ENCODE results near the gene ELMO3.
A peak's percentile ranks its signal among the peaks of the same experiment; 100 is the strongest.

Gene ELMO3

GRCh38 chr16:67199011-67199807 lies at the start of gene ELMO3:
Gene ELMO3 (plus strand): TSS chr16:67199131. CDS start chr16:67199327, 196 bp downstream.
- TF ChIP-seq CTCF (IDR thresholded peaks at IDR 0.05; ENCODE audit: low read depth, low read length) = peak; percentile 34
- no peak for DNase-seq (ENCODE audit: extremely low read depth, low read depth)

GRCh38 chr16:67149276-67150046 lies 49.5 kb upstream of the ELMO3 start:
- no peak for DNase-seq (ENCODE audit: extremely low read depth, low read depth)

DNA sequence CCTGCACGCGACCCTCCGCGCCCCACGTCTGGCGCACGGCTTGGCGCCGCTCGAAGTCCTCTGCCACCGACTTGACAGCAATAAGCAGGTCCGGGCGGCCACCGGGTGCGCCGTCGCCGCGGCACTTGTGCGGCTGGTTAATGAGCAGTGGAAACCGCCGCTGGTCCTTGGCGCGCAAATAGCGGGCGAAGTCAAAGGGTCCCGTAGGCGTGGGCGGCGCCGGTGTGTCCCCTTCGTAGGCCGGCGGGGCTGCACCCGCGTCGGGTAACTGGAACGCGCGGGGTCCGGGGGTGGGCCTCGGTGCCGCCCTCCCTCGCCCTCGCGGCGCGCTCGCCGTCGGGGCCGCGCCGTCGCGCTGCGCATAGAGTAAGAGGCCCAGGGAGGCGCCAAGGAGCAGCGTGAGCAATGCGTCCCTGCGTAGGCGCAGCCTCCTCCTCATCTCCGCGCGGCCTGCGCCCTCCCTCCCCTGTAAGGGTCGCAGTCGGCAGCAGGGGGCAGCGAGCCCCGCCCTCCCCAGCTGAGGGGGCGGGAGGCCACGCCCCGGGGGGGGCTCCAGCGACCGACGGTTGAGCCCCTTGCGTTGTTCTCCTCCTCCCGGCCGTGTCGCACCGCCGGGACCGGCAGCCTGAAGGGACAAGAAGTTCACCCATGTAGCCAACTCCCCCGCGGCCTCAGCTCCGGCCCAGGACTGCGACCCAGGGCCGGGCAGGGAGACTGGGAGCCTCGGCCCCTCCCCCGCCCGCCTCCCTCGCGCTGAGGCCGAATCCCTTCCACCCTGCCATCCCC lies 48.7 kb upstream of the ELMO3 start:
- no peak for DNase-seq (ENCODE audit: extremely low read depth, low read depth)

More at GRCh38 chr16:67149276-67150046, 49.5 kb upstream of the ELMO3 start:
- TF ChIP-seq CTCF (IDR thresholded peaks at IDR 0.05; ENCODE audit: low read depth, low read length) = no peak

DNA sequence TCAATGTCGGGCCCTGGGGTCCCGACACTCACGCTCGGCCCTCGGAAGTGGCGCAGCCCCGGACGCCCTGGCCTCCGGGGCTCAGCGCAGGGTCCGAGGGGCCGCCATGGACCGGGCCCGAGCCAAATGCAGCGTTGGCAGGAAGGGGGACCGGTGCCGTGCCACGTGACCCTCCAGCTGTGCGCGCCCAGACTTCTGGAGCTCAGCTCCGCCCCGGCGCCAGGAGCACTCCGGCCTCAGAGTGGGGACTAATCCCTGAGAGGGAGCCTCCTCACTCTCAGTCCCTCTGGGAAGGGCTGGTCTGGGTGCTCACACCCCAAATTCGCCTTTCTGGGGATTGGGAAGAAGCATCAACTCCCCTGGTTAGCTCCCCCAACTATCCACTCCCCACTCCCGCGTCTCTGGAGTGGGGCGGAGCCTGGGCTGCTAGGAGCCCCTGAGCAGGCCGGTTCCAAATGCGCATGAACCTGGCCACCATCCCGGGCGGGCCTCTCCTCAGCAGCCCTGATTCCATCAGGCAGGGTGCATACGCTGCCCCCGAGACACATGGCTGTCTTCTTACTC lies 48.0 kb upstream of the ELMO3 start, which contains the start of gene B3GNT9:
Gene B3GNT9 (minus strand): TSS at position 166 of the 564 bp plus-strand sequence. CDS start 513 bp downstream, outside the sequence.
- no peak for TF ChIP-seq CTCF (IDR thresholded peaks at IDR 0.05; ENCODE audit: low read depth, low read length)
- no peak for DNase-seq (ENCODE audit: extremely low read depth, low read depth)

More for the DNA sequence above, 48.7 kb upstream of the ELMO3 start:
- no peak for TF ChIP-seq CTCF (IDR thresholded peaks at IDR 0.05; ENCODE audit: low read depth, low read length)

GRCh38 chr16:67151431-67152097 lies 47.4 kb upstream of the ELMO3 start:
- DNase-seq (ENCODE audit: extremely low read depth, low read depth) = no peak
- TF ChIP-seq CTCF (IDR thresholded peaks at IDR 0.05; ENCODE audit: low read depth, low read length) = no peak

- no peak for DNase-seq (ENCODE audit: extremely low read depth, low read depth)
- TF ChIP-seq CTCF (IDR thresholded peaks at IDR 0.05; ENCODE audit: low read depth, low read length) = no peak
These were observed 44.2 kb upstream of the ELMO3 start for GRCh38 chr16:67154578-67155294.

Measured in AG09319 (cell line).